Measurements from ENCODE around the gene CALY.

Gene CALY

DNA sequence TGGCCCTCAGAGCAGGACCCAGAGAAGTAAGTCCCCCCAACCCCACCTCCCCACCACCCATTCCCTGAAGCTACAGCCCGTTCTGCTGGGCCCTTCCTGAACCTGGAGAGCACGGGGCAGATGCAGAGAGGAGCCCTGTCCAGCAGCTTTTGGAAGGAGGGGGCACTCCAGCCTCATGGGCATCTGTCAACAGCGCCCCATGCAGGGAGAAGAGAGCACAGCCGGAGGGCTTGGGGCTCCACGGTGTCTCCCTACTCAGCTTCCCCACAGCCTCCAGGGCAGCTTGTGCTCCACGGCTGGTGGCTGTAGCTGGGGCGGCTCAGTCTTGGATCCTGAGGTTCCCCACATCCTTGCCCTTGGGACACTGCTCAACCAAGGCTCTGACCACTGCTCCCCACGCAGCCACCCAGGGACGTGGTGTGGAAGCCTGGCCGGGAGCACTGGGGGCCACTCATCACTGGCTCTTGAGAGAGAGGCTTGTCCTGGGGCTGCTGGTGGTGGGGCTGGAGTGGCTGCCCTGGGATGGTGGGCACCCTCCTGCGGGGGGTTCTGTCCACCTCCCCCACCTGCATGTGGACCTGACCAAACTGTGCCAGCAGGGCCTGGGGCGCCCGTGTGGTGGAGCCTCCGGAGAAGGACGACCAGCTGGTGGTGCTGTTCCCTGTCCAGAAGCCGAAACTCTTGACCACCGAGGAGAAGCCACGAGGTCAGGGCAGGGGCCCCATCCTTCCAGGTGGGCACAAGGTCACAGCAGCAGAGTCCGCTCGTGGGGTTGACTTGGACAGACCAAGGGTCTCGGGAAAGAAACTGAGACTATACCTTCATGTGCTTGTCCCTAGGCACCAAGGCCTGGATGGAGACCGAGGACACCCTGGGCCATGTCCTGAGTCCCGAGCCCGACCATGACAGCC, 15.0 kb upstream of the CALY start:
- no peak for DNase-seq (ENCODE audit: low read depth in 1 of 2, low spot score in 1 of 2)

DNA sequence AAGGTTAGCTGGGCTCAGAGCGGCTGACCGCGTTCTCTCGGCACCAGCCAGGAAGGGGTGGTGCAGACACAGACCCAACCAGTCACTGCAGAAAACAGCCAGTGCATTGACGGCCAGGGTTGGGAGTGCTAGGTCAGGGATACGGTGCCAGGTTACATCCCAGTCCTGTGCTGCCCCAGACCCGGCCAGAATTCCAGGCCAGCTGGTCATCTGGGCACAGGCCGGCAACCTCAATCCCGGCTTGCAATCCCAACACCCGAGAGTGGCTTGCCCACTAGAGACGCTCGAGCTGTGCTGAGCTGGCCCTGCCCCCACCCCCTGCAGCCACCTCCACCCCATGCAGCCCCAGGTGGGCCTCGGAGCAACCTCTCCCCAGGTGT, 14.2 kb upstream of the CALY start:
- DNase-seq (ENCODE audit: low read depth in 1 of 2, low spot score in 1 of 2): no peak

- DNase-seq (ENCODE audit: low read depth in 1 of 2, low spot score in 1 of 2): no peak
Measured at GRCh38 chr10:133350283-133350949, 13.7 kb upstream of the CALY start.

- DNase-seq (ENCODE audit: low read depth in 1 of 2, low spot score in 1 of 2): no peak
Measured at GRCh38 chr10:133349577-133350011, 12.9 kb upstream of the CALY start.

DNA sequence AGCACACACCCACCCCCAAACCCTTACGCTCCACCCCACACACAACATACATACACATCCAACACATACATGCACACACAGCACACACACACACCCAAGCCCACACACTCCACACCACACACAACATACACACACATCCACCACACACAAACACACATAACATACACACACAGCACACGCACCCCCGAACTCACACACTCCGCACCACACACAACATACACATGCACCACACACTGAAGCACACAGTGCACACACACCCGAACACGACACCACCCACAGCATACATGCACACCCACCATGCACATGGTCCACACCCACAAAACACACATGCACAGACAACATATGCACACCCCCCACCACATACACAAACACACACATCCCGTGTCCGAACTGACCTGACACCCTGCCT, 12.5 kb upstream of the CALY start:
- DNase-seq (ENCODE audit: low read depth in 1 of 2, low spot score in 1 of 2): no peak

GRCh38 chr10:133347710-133348517, 11.2 kb upstream of the CALY start:
- DNase-seq (ENCODE audit: low read depth in 1 of 2, low spot score in 1 of 2): no peak

DNA sequence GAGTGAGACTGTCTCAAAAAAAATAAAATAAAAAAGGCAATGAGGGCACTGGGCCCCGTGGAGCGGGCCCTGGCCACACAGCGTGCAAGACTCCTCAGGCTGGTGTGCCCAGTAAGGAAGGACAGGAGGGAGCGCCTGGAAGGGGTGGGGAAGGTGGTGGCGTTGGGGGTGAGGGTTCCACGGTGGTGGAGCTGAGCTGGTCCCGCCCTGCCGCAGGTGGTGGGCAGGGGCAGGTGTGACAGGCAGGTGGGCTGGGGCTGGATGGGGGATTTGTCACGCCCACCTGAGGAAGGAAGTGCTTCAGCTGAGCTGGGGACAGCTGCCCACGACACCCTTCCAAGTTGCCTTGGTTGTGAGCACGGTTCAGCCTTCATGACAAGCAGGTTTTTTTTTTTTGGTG, 9.7 kb upstream of the CALY start:
- no peak for DNase-seq (ENCODE audit: low read depth in 1 of 2, low spot score in 1 of 2)

GRCh38 chr10:133344236-133344635, 7.5 kb upstream of the CALY start:
- no peak for DNase-seq (ENCODE audit: low read depth in 1 of 2, low spot score in 1 of 2)

- DNase-seq (ENCODE audit: low read depth in 1 of 2, low spot score in 1 of 2): no peak
Measured at GRCh38 chr10:133343558-133343957, 6.9 kb upstream of the CALY start.

GRCh38 chr10:133342942-133343341, 6.2 kb upstream of the CALY start:
- DNase-seq (ENCODE audit: low read depth in 1 of 2, low spot score in 1 of 2): no peak

DNA sequence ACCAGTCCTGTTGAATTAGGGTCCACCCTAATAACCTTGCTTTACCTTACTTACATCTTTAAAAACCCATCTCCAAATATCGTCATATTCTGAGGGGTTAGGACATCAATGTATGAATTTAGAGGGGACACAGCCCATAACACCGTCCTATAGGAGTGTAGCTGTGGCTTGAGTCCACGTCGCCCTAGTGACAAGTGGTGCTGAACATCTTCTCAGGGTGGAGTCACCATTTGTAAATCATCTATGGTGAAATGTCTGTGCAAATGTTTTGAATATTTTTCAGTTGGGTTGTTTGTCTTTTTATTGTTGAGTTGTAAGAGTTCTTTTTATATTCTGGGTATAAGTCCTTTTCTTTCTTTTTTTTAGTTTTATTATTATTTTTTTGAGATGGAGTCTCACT, 5.3 kb upstream of the CALY start:
- DNase-seq (ENCODE audit: low read depth in 1 of 2, low spot score in 1 of 2): no peak

DNA sequence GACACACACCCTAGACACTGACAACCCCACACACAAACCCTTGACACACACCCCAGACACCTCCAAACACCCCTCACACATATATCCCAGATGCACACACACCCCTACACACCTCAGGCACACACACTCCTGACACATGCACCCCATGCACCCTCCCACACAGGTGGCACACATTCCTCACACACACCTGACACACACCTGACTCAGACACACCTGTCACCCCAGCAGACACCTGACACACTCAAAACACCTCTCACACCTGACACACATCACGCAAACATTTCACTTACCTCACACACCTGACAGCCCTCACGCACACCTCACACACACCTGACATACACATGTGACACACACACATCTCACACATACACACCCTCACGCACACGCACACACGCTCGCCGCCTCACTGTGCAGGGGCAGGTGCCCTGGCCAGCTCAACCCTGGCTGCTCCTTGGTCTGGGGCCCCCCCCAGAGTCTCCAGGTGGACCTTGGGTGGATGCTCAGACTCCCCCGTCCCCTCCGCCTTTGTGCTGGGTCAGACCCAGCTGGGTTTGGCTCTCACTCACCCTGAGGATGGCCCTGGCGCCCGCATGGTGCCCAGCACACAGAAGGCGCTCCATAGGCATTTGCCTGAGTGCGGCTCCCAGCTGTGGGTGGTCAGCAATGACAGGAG, 3.1 kb upstream of the CALY start:
- no peak for DNase-seq (ENCODE audit: low read depth in 1 of 2, low spot score in 1 of 2)

- DNase-seq (ENCODE audit: low read depth in 1 of 2, low spot score in 1 of 2): no peak
Measured at GRCh38 chr10:133338080-133339071, 1.7 kb upstream of the CALY start.

GRCh38 chr10:133337370-133337725, 652 bp upstream of the CALY start:
- DNase-seq (ENCODE audit: low read depth in 1 of 2, low spot score in 1 of 2): no peak

DNA sequence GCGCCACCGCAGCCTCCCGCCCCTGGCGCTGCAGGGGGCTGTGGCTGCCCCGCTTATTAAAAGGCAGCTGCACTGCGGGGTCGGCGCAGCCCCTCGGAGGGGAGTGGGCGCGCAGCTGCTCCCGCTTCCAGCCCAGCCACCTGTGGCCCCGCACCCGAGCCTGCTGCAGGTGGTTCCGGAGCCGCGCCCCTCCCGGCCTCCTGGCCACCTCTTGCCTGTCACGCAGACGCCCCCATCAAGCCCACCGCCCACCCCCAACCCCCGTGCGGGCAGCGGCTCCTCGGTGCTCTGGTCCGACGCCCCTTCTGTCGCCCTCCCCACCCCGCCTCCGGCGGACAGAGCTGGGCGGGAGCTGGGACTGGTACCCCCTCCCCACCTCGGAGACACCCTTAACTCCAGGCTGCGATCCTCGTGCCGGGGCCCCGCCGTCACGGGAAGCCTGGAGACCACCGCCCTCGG, 549 bp downstream of the CALY start:
- DNase-seq (ENCODE audit: low read depth in 1 of 2, low spot score in 1 of 2): no peak

- peak; percentile 62 to 68 for DNase-seq (ENCODE audit: low read depth in 1 of 2, low spot score in 1 of 2)
Measured at GRCh38 chr10:133335246-133336117, 1.2 kb downstream of the CALY start.

- no peak for DNase-seq (ENCODE audit: low read depth in 1 of 2, low spot score in 1 of 2)
Measured at GRCh38 chr10:133334503-133335245, 2.0 kb downstream of the CALY start.
